B cell (primary cell): ENCODE measurements around the gene IPO4. TPM values are rescaled to one million over a fixed set of nuclear protein-coding genes. Genes with fewer than 3 reads are reported as not detected.
"Not testable (repeated sequence)": the region's sequence is repeated elsewhere in the genome, so short reads cannot be mapped to it uniquely, and the experiment has no call there.

Experiments
- ATAC-seq: fragments of 200-7000 bp; cut with Tn5 transposase; one replicate; pipeline ENCODE4 v1.10.0; 2021; ENCODE audit warnings: low read depth, mild to moderate bottlenecking, moderate number of reproducible peaks, moderate library complexity
- CTCF ChIA-PET: fragments of 350-600 bp; sonication (Branson Sonifier 250); formaldehyde crosslinking; loops from one replicate; lab custom pipeline; 2021; ENCODE audit warnings: antibody characterized with exemption, inconsistent platforms; lab: Charles Lee
- POLR2A ChIA-PET: fragments of 350-600 bp; sonication (Branson Sonifier 250); formaldehyde crosslinking; loops from one replicate; lab custom pipeline; 2021; ENCODE audit warnings: antibody characterized with exemption; lab: Charles Lee
- DNase-seq: peaks from one replicate; pipeline ENCODE4 v3.0.0; 2013
- H2AFZ ChIP-seq: 2 replicates; pipeline ENCODE4 v1.6.1; 2012; ENCODE audit warnings: mild to moderate bottlenecking, low read depth, low read length; ENCODE audit not compliant: insufficient read depth, poor library complexity, severe bottlenecking
- H3K27ac ChIP-seq, 2 donors: 1 replicate in 1 of 2; 2 replicates in 1 of 2; pipeline ENCODE4 v1.5.1; 2012 to 2013; ENCODE audit warnings: low read length in 2 of 2, mild to moderate bottlenecking in 2 of 2, moderate library complexity in 1 of 2
- H3K27me3 ChIP-seq, 4 experiments: fragments of 200-600 bp in 1 of 4; sonication (generic) in 1 of 4; replicated peaks in 1 of 4; 1 replicate in 2 of 4; 2 replicates in 2 of 4; pipeline versions ENCODE4 v1.6.1 to v1.7.0; 2013 to 2016; ENCODE audit warnings: low read length in 3 of 4, mild to moderate bottlenecking in 2 of 4, mixed read lengths in 1 of 4, moderate library complexity in 1 of 4; ENCODE audit not compliant: insufficient read depth in 4 of 4, control insufficient read depth in 3 of 4; ENCODE audit errors: control extremely low read depth in 1 of 4
- H3K36me3 ChIP-seq, 2 experiments: replicated peaks in 1 of 2; 1 replicate in 1 of 2; 2 replicates in 1 of 2; pipeline versions ENCODE4 v1.6.1 to v1.7.1; 2013; ENCODE audit warnings: low read length in 1 of 2; ENCODE audit not compliant: insufficient read depth in 2 of 2, control insufficient read depth in 1 of 2; ENCODE audit errors: control extremely low read depth in 1 of 2, extremely low read depth in 1 of 2
- H3K4me1 ChIP-seq, 2 donors: fragments of 200-600 bp in 1 of 2; sonication (generic) in 1 of 2; 1 replicate in 1 of 2; 2 replicates in 1 of 2; pipeline versions ENCODE4 v1.5.1 to v1.6.1; 2013 to 2017; ENCODE audit warnings: low read length in 2 of 2; ENCODE audit not compliant: control insufficient read depth in 2 of 2, insufficient read depth in 2 of 2
- H3K4me2 ChIP-seq: replicated peaks from 2 replicates; pipeline ENCODE3; 2012; ENCODE audit warnings: mild to moderate bottlenecking, low read depth, low read length; ENCODE audit not compliant: poor library complexity, severe bottlenecking
- H3K4me3 ChIP-seq, 5 experiments: fragments of 200-600 bp in 1 of 5; sonication (generic) in 1 of 5; 1 replicate in 3 of 5; 2 replicates in 2 of 5; pipeline versions ENCODE4 v1.5.1 to v1.7.0; 2011 to 2016; ENCODE audit warnings: low read length in 4 of 5, mild to moderate bottlenecking in 4 of 5, low read depth in 2 of 5, control low read depth in 1 of 5, moderate library complexity in 1 of 5; ENCODE audit not compliant: insufficient read depth in 1 of 5; ENCODE audit errors: control extremely low read depth in 1 of 5, extremely low read depth in 1 of 5
- H3K79me2 ChIP-seq: fragments of 200-600 bp; sonication (generic); one replicate; pipeline ENCODE4 v1.6.0; 2016; ENCODE audit warnings: low read length; ENCODE audit not compliant: control insufficient read depth, insufficient read depth
- H3K9ac ChIP-seq: fragments of 200-600 bp; sonication (generic); 2 replicates; pipeline ENCODE4 v1.6.1; 2017; ENCODE audit warnings: mild to moderate bottlenecking, low read length, moderate library complexity
- H3K9me3 ChIP-seq, 3 donors: one replicate each; pipeline versions ENCODE4 v1.6.1 to v1.7.1; 2013; ENCODE audit warnings: low read length in 2 of 3; ENCODE audit not compliant: control insufficient read depth in 2 of 3, insufficient read depth in 1 of 3; ENCODE audit errors: control extremely low read depth in 1 of 3
- H4K20me1 ChIP-seq: 2 replicates; pipeline ENCODE4 v1.6.0; 2012; ENCODE audit warnings: mild to moderate bottlenecking, low read length; ENCODE audit not compliant: insufficient read depth, control insufficient read depth, poor library complexity, severe bottlenecking
- H3K27ac Mint-ChIP-seq: one replicate; pipeline ENCODE4 v1.8.0; 2021; ENCODE audit warnings: mixed read lengths
- H3K27me3 Mint-ChIP-seq: one replicate; pipeline ENCODE4 v1.8.0; 2021; ENCODE audit warnings: mixed read lengths
- H3K4me1 Mint-ChIP-seq: one replicate; pipeline ENCODE4 v1.8.0; 2021; ENCODE audit warnings: mixed read lengths
- H3K4me3 Mint-ChIP-seq: one replicate; pipeline ENCODE4 v1.8.0; 2021; ENCODE audit warnings: mixed read lengths
- H3K9me3 Mint-ChIP-seq: one replicate; pipeline ENCODE4 v1.8.0; 2022; ENCODE audit warnings: mixed read lengths; ENCODE audit not compliant: insufficient read depth
- CTCF ChIP-seq: fragments of 200-600 bp; IDR thresholded peaks from one replicate; pipeline ENCODE4 v1.8.0; 2022; ENCODE audit warnings: antibody characterized with exemption, mild to moderate bottlenecking
- EZH2 ChIP-seq: IDR thresholded peaks from 2 replicates; pipeline ENCODE4 v1.6.1; 2012; ENCODE audit warnings: borderline replicate concordance, low read depth, mild to moderate bottlenecking, moderate library complexity, low read length; ENCODE audit not compliant: insufficient read depth, poor library complexity, severe bottlenecking
- WGBS: methylation state at CpG from one replicate; pipeline ENCODE4 v1.1.5; 2013; ENCODE audit warnings: missing lambda C conversion rate; ENCODE audit not compliant: insufficient coverage; 5-methylcytosine and 5-hydroxymethylcytosine counted together
- intact Hi-C: fragments of 100-400 bp; cut with micrococcal nuclease; formaldehyde crosslinking; loops from one replicate; pipeline ENCODE4 v1.10.0; 2022
- polyA plus RNA-seq: library from polyadenylated mRNA; depleted of rRNA; stranded (reverse); fragments of >200 nt; gene quantifications from 2 replicates; pipeline ENCODE4 v1.2.3, GENCODE V29; 2012
- total RNA-seq, 2 donors: library from RNA; stranded (reverse); fragments of 120-200 nt in 1 of 2; gene quantifications; 1 replicate in 1 of 2; 2 replicates in 1 of 2; pipeline versions ENCODE4 v1.2.3 to v1.2.4, GENCODE V29; 2013 to 2022

The IPO4 gene
- total and polyA plus RNA-seq, 2 donors (not counting 1 experiment from before 2014, with no cell fraction given) = 28.3 to 35.0 TPM

- CTCF ChIA-PET = interaction anchor here (0.8 to 1.0 kb wide), 4 partner anchors 9 to 125 kb away, joined by 3 to 5 read pairs (median 3); partner anchors contain the start of genes CHMP4A and MDP1
- TF ChIP-seq EZH2 (no peak), CTCF (no peak)
- Mint-ChIP-seq H3K27ac (no peak overlapping the region), H3K9me3 (no peaks in the 10 kb centered on the region), H3K4me1 (peaks cover 16% of the 10 kb centered on the region), H3K27me3 (no peaks in the 10 kb centered on the region), H3K4me3 (no peak overlapping the region)
- 97% methylated on average over 6 of the region's 7 CpGs for WGBS
- H3K4me2 ChIP-seq = no peak overlapping the region
- H3K4me3 ChIP-seq = no peak overlapping the region
- DNase-seq (no peak), ATAC-seq (no peak)
- no peak overlapping the region for H2AFZ ChIP-seq
- peaks cover 10 to 14% of the 10 kb centered on the region in 2 donors for H3K4me1 ChIP-seq
- H3K79me2 ChIP-seq = peaks cover 70% of the 10 kb centered on the region
- no peak overlapping the region for H3K9ac ChIP-seq
- no peaks in the 10 kb centered on the region for H3K9me3 ChIP-seq
- peaks cover 16% of the 10 kb centered on the region for H4K20me1 ChIP-seq
- H3K36me3 ChIP-seq = peaks cover 2 to 53% of the 10 kb centered on the region in 2 experiments
- no peaks in the 10 kb centered on the region for H3K27me3 ChIP-seq
- POLR2A ChIA-PET = interaction anchor here (1.0 kb wide), 1 partner anchor 16 kb away, joined by 3 read pairs; the partner anchor contains the start of gene IPO4
- H3K27ac ChIP-seq = no peak overlapping the region
- intact Hi-C loops = no loop called here
These were observed 15.8 kb upstream of the IPO4 start for GRCh38 chr14:24204163-24205146.

GRCh38 chr14:24203249-24203886, 14.8 kb upstream of the IPO4 start:
- H3K27ac ChIP-seq, ATAC-seq, H3K4me2 ChIP-seq, H3K27me3 Mint-ChIP-seq, H3K9me3 ChIP-seq, H3K27me3 ChIP-seq, H3K4me3 Mint-ChIP-seq, DNase-seq, H3K4me3 ChIP-seq, H2AFZ ChIP-seq, intact Hi-C loops, H3K9me3 Mint-ChIP-seq, H3K9ac ChIP-seq, H3K27ac Mint-ChIP-seq: not testable (repeated sequence)
- peaks cover 16% of the 10 kb centered on the region for H4K20me1 ChIP-seq
- peaks cover 70% of the 10 kb centered on the region for H3K79me2 ChIP-seq
- peaks cover 2 to 47% of the 10 kb centered on the region in 2 experiments for H3K36me3 ChIP-seq
- CTCF ChIA-PET = interaction anchor here (1.0 kb wide), 1 partner anchor 124 kb away, joined by 5 read pairs; no protein-coding TSS in a partner anchor
- H3K4me1 Mint-ChIP-seq = peaks cover 25% of the 10 kb centered on the region
- WGBS = 100% methylated on average over 7 of the region's 16 CpGs
- H3K4me1 ChIP-seq = peaks cover 14% of the 10 kb centered on the region in 2 donors
- POLR2A ChIA-PET = interaction anchor here (0.7 to 1.0 kb wide), 2 partner anchors 9 to 15 kb away, joined by 3 read pairs; partner anchors contain the start of gene IPO4

DNA sequence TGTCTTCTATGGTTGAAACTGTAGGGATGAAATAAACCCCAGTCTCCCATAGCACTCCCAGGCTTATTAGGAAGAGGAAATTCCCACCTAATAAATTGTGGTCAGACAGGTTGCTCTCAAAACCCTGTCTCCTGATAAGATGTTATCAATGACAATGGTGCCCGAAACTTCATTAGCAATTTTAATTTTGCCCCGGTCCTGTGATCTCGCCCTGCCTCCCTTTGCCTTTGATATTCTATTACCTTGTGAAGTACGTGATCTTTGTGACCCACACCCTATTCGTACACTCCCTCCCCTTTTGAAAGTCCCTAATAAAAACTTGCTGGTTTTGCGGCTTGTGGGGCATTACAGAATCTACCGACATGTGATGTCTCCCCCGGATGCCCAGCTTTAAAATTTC, 13.9 kb upstream of the IPO4 start:
- POLR2A ChIA-PET, H3K9ac ChIP-seq, CTCF ChIA-PET, H3K27me3 Mint-ChIP-seq, H3K9me3 ChIP-seq, H2AFZ ChIP-seq, H3K4me3 ChIP-seq, H3K27me3 ChIP-seq, H3K27ac Mint-ChIP-seq, intact Hi-C loops, H3K4me3 Mint-ChIP-seq, DNase-seq, ATAC-seq, H3K27ac ChIP-seq, H3K4me2 ChIP-seq, H3K9me3 Mint-ChIP-seq: not testable (repeated sequence)
- H3K36me3 ChIP-seq = peaks cover 2 to 38% of the 10 kb centered on the region in 2 experiments
- H3K4me1 Mint-ChIP-seq = peaks cover 23% of the 10 kb centered on the region
- H3K4me1 ChIP-seq = peaks cover 10 to 13% of the 10 kb centered on the region in 2 donors
- 100% methylated on average over 4 of the region's 8 CpGs for WGBS
- H3K79me2 ChIP-seq = peaks cover 66% of the 10 kb centered on the region
- H4K20me1 ChIP-seq = peaks cover 16% of the 10 kb centered on the region
